ENCODE data around the gene SLC5A12. TPM values are rescaled to one million over a fixed set of nuclear protein-coding genes. Genes with fewer than 3 reads are reported as not detected.
A peak's percentile ranks its signal among the peaks of the same experiment; 100 is the strongest.
"Not testable (repeated sequence)": the region's sequence is repeated elsewhere in the genome, so short reads cannot be mapped to it uniquely, and the experiment has no call there.

Gene SLC5A12
- total RNA-seq, 1 donor from 2014 or later: 0.47 TPM

- DNase-seq (ENCODE audit: low spot score): no peak
These were observed 66.6 kb downstream of the SLC5A12 start for GRCh38 chr11:26655287-26655686.

- no peak for DNase-seq (ENCODE audit: low spot score)
These were observed 69.9 kb downstream of the SLC5A12 start for GRCh38 chr11:26651916-26652315.

- peak; percentile 54 for DNase-seq (ENCODE audit: low spot score)
These were observed 72.0 kb downstream of the SLC5A12 start for GRCh38 chr11:26649884-26650283.

GRCh38 chr11:26643314-26643713 lies 78.5 kb downstream of the SLC5A12 start:
- not testable (repeated sequence) for DNase-seq (ENCODE audit: low spot score)

- no peak for DNase-seq (ENCODE audit: low spot score)
These were observed 89.1 kb downstream of the SLC5A12 start for GRCh38 chr11:26632691-26633159.

- no peak for DNase-seq (ENCODE audit: low spot score)
These were observed 95.5 kb downstream of the SLC5A12 start for GRCh38 chr11:26626346-26626745.

- no peak for DNase-seq (ENCODE audit: low spot score)
These were observed 98.7 kb downstream of the SLC5A12 start for GRCh38 chr11:26623076-26623659.

- no peak for DNase-seq (ENCODE audit: low spot score)
These were observed 99.7 kb downstream of the SLC5A12 start for GRCh38 chr11:26622181-26622580.

- DNase-seq (ENCODE audit: low spot score): no peak
These were observed 100.7 kb downstream of the SLC5A12 start for GRCh38 chr11:26621132-26621531.

- DNase-seq (ENCODE audit: low spot score): no peak
These were observed 101.4 kb downstream of the SLC5A12 start for GRCh38 chr11:26620282-26621045.

GRCh38 chr11:26618441-26618840 lies 103.4 kb downstream of the SLC5A12 start:
- DNase-seq (ENCODE audit: low spot score): no peak

Other genes with a start within 250 kb of the SLC5A12 start
- 9.5 TPM for gene MUC15, start 149.8 kb downstream of the SLC5A12 start, total RNA-seq

All from ureter (tissue), 1 donor.